ENCODE results near the gene C4BPB.

The C4BPB gene

GRCh38 chr1:207071426-207071825 is 17.2 kb upstream of the C4BPB start:
- no peak for TF ChIP-seq CREB1 (IDR thresholded peaks at IDR 0.05; ENCODE audit: low read depth)
- TF ChIP-seq EGR1 (IDR thresholded peaks at IDR 0.05) = no peak
- TF ChIP-seq, protein P1, sequence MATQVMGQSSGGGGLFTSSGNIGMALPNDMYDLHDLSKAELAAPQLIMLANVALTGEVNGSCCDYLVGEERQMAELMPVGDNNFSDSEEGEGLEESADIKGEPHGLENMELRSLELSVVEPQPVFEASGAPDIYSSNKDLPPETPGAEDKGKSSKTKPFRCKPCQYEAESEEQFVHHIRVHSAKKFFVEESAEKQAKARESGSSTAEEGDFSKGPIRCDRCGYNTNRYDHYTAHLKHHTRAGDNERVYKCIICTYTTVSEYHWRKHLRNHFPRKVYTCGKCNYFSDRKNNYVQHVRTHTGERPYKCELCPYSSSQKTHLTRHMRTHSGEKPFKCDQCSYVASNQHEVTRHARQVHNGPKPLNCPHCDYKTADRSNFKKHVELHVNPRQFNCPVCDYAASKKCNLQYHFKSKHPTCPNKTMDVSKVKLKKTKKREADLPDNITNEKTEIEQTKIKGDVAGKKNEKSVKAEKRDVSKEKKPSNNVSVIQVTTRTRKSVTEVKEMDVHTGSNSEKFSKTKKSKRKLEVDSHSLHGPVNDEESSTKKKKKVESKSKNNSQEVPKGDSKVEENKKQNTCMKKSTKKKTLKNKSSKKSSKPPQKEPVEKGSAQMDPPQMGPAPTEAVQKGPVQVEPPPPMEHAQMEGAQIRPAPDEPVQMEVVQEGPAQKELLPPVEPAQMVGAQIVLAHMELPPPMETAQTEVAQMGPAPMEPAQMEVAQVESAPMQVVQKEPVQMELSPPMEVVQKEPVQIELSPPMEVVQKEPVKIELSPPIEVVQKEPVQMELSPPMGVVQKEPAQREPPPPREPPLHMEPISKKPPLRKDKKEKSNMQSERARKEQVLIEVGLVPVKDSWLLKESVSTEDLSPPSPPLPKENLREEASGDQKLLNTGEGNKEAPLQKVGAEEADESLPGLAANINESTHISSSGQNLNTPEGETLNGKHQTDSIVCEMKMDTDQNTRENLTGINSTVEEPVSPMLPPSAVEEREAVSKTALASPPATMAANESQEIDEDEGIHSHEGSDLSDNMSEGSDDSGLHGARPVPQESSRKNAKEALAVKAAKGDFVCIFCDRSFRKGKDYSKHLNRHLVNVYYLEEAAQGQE (IDR thresholded peaks at IDR 0.05; ENCODE audit: low read depth) = no peak
- TF ChIP-seq CEBPB (IDR thresholded peaks at IDR 0.05) = no peak
- TF ChIP-seq USF1 (IDR thresholded peaks at IDR 0.05) = no peak
- TF ChIP-seq TEAD4 (IDR thresholded peaks at IDR 0.05) = no peak
- TF ChIP-seq FOXM1 (IDR thresholded peaks at IDR 0.05; ENCODE audit: borderline replicate concordance, low read depth) = no peak

- TF ChIP-seq TEAD4 (IDR thresholded peaks at IDR 0.05) = no peak
- TF ChIP-seq YY1 (IDR thresholded peaks at IDR 0.05; ENCODE audit: low read depth) = no peak
- TF ChIP-seq, protein P2, sequence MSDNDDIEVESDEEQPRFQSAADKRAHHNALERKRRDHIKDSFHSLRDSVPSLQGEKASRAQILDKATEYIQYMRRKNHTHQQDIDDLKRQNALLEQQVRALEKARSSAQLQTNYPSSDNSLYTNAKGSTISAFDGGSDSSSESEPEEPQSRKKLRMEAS (IDR thresholded peaks at IDR 0.05) = no peak
- no peak for TF ChIP-seq NFIC (IDR thresholded peaks at IDR 0.05)
- TF ChIP-seq CREB1 (IDR thresholded peaks at IDR 0.05; ENCODE audit: low read depth) = no peak
- no peak for TF ChIP-seq TCF12 (IDR thresholded peaks at IDR 0.05; ENCODE audit: low read depth)
- TF ChIP-seq EP300 (IDR thresholded peaks at IDR 0.05; ENCODE audit: borderline replicate concordance) = no peak
- TF ChIP-seq, protein P1 (IDR thresholded peaks at IDR 0.05; ENCODE audit: low read depth) = no peak
- TF ChIP-seq TAF1 (IDR thresholded peaks at IDR 0.05; ENCODE audit: low read depth) = no peak
- TF ChIP-seq CEBPB (IDR thresholded peaks at IDR 0.05) = no peak
- TF ChIP-seq ZBTB7A (IDR thresholded peaks at IDR 0.05; ENCODE audit: low read depth) = no peak
- no peak for TF ChIP-seq EGR1 (IDR thresholded peaks at IDR 0.05)
- no peak for TF ChIP-seq RAD21 (IDR thresholded peaks at IDR 0.05; ENCODE audit: low read depth)
These were observed 16.4 kb upstream of the C4BPB start for GRCh38 chr1:207072233-207072632.

GRCh38 chr1:207073906-207074820 is 14.5 kb upstream of the C4BPB start:
- TF ChIP-seq TAF1 (IDR thresholded peaks at IDR 0.05; ENCODE audit: low read depth) = no peak
- no peak for TF ChIP-seq NFIC (IDR thresholded peaks at IDR 0.05)
- TF ChIP-seq, protein P1 (IDR thresholded peaks at IDR 0.05; ENCODE audit: low read depth) = peak; percentile 51; the same call in 1 of the 2 replicates

DNA sequence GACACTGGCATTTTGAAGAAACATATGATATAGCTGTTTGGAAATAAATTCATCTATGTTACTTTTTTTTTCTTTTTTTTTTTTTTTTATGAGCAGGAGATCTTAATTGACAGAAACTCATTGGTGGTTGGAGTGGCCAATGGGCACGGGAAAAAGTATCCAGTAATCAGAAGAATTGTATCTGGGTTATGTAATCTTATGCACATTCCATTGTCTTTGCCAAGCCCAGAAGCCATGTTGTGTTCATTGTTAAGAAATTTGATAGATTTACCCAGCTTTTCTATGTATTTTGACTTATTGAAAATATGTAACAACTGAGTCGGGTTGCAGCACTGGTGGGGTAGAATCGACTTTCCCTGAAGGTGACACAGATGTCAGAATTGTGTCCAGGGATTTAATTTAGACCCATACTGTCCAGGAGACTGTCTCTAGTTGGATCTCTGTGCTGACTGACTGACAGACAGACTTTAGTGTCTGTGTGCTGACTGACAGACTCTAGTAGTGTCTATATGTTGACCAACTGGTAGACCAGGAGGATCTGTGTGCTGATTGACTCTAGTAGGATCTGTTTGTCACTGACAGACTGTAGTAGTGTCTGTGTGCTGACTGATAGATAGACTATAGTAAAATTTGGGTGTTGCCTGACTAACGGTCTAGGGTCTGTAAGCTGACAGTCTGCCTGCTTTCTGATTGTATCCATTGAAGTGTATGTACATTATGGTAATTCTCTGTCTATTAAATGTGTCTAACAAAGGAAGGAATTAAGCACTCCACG is 12.3 kb upstream of the C4BPB start:
- TF ChIP-seq EP300 (IDR thresholded peaks at IDR 0.05; ENCODE audit: borderline replicate concordance) = no peak
- TF ChIP-seq RAD21 (IDR thresholded peaks at IDR 0.05; ENCODE audit: low read depth) = no peak
- no peak for TF ChIP-seq NFIC (IDR thresholded peaks at IDR 0.05)
- no peak for TF ChIP-seq ZBTB7A (IDR thresholded peaks at IDR 0.05; ENCODE audit: low read depth)
- no peak for TF ChIP-seq USF1 (IDR thresholded peaks at IDR 0.05)
- TF ChIP-seq, protein P1 (IDR thresholded peaks at IDR 0.05; ENCODE audit: low read depth) = no peak
- no peak for TF ChIP-seq CEBPB (IDR thresholded peaks at IDR 0.05)
- no peak for TF ChIP-seq CREB1 (IDR thresholded peaks at IDR 0.05; ENCODE audit: low read depth)
- TF ChIP-seq TCF12 (IDR thresholded peaks at IDR 0.05; ENCODE audit: low read depth) = no peak
